Kidney tubule cell (primary cell): ENCODE results near the gene IL18R1.

Source experiments
- DNase-seq: peaks from one replicate; pipeline ENCODE4 v3.0.0-alpha.2; 2018; ENCODE audit warnings: low spot score

The IL18R1 gene

GRCh38 chr2:102387763-102388546 is 32.4 kb downstream of the IL18R1 start:
- no peak for DNase-seq

DNA sequence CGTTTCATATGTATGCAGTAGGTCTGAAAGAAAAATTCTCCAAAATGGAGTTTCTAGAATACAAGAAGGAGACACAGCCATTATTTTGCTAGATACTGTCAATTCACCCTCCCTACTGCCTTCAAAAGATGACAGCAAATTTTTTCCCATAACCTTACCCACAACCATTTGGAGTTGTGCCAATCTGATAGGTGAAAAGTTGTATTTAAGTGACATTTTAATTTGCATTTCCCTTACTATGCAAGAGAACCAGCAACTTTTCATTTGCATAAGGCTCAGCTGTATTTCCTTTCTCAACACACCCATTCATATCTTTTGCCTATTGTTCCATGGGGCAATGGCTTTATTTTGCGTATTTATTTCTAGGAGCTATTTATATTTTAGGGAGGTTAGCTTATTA is 36.0 kb downstream of the IL18R1 start:
- DNase-seq, result no peak

GRCh38 chr2:102392096-102392495 is 36.5 kb downstream of the IL18R1 start:
- no peak for DNase-seq

- no peak for DNase-seq
Observed at GRCh38 chr2:102392942-102393341, 37.3 kb downstream of the IL18R1 start.

GRCh38 chr2:102396012-102396411 is 40.4 kb downstream of the IL18R1 start:
- no peak for DNase-seq

DNA sequence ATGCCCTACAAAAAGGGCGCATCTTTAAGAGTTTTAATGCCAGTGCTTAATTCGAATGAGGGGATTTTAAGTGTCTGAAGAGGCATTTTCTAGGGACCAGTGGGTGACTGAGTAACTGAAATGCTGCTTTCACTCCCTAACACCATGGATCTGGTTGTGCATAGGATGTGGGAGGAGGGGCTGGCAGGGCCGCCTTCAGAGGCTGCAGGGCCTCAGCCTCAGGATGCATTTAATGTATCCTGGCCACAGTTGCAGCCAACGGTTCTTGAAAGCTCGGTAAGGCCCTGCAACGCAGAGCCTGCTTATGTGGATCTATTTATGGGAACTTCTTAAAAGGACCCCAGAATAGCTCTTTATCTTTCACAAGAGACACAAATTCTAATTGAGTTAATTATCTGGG is 41.6 kb downstream of the IL18R1 start:
- no peak for DNase-seq

- DNase-seq, result peak; percentile 20
Observed at GRCh38 chr2:102399499-102400141, 44.0 kb downstream of the IL18R1 start.

DNA sequence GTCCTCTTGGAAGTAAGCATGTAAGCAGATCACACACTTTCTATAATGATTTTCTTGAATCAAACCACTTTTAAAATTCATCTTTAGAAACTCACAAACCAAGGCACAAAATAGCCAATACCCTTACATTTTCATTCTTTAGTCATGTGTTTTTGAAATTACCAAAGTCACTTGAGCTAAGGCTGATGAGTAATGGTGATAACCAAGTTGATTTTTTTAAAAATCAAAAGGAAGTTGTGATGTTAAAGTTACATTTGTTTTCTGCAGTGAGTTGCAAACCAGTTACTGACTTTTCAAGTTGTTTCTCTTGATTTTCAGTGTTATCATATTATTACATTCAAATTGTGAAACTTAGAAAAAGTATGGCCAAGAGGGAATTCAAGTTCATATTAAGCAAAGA is 45.9 kb downstream of the IL18R1 start:
- no peak for DNase-seq

- no peak for DNase-seq
Observed at GRCh38 chr2:102401865-102402264, 46.3 kb downstream of the IL18R1 start.

- DNase-seq, result no peak
Observed at GRCh38 chr2:102410952-102411351, 55.4 kb downstream of the IL18R1 start.

DNA sequence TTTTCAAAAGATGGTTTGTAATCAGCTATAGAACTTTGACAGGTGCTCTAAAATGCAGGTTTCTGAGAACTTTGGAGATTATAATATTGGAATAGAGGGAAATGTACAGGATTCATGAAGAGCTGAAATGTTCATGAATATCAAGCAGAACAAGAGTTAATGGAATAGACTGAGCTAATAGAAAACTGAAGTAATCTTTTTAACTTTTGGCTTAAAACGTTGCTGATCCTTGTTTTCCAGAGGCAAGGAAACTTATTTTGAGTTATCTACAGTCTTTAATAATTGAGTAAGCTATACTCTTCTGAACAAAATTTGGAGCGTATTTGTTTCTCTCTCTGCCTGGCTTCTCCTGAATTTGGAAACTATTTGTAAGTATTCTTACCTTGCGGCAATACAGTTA is 56.6 kb downstream of the IL18R1 start:
- DNase-seq, result no peak

DNA sequence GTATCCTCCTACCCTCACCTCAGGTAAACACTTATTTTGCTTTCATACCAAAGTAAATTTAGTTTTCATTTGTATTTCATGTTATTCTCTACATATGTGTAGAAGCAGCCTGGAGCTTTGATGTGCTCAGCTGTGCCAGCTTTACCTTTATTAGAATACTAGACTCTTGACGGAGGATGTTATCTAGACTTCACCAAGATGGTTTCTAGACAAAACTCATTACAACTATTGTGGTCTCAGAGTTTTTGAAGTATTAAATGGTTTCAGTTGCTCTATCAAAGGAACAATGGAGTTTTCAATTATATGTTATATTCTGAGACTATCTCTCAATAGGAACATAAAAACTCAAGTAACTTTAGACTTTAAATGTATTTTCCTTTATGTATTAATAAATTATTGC is 62.4 kb downstream of the IL18R1 start:
- no peak for DNase-seq

DNA sequence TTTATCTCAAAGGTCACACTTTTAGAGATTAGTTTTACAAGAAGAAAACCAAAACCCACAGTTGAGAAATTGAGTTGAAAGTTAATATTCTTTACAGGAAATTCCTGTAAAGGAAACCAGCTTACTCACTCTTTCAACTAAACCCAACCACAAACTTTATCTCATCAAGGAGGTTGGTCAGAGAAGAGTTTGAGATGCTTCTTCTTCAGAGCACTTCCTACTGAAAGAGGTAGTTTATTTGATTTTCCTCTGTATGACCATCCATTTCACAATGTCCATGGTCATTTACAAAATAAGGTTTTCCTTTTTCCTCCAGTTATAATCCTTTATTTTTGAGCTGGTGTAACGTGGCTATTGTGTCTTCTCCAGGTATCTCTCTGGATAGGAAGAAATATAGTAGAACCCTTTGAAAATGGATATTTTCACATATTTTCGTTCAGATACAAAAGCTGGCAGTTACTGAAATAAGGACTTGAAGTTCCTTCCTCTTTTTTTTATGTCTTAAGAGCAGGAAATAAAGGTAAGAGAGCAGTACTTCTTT is 62.9 kb downstream of the IL18R1 start:
- DNase-seq, result peak; percentile 18

- DNase-seq, result no peak
Observed at GRCh38 chr2:102420290-102420689, 64.7 kb downstream of the IL18R1 start.

GRCh38 chr2:102421890-102422759 is 66.5 kb downstream of the IL18R1 start:
- DNase-seq, result no peak

DNA sequence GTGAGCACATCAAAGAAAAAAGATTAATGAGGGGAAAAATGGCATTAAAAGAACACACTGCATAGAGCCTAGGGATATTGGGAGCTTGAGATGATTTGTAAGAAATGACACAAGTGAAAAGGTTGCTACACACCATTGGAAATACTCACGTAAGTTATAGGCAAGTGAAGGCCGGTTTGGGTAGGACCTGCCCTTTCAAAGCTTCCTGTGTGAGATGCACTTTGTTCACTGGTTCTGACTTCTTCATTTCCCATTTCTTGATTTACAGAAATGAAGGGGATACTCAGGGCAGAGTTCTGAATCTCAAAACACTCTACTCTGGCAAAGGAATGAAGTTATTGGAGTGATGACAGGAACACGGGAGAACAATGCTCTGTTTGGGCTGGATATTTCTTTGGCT is 67.3 kb downstream of the IL18R1 start, which contains the start of gene IL18RAP:
Gene IL18RAP, plus strand, starts transcription at position 251 of the 400 bp plus-strand sequence. Its CDS starts 118 bp downstream, at position 369.
- DNase-seq, result no peak

GRCh38 chr2:102423368-102423767 is 67.8 kb downstream of the IL18R1 start:
- DNase-seq, result no peak

DNA sequence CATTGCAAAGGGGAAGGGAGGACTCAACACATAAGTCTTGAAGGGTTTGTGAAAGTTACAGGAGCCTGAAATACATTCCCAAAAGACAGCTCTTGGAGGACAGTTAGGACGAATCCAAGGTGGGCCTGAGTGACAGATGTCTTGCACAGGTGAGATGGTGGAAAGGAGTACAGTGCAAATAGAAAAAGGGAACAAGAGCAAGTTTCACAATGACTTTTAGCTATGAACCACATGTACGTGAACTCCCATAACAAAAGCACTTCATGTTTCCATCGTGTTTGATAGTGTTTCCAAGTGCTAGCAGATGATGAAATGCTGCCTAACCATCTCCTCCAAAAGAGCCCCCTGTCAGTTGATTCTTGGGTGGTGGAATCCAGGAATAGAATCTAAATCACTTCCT is 69.2 kb downstream of the IL18R1 start:
- DNase-seq, result no peak

GRCh38 chr2:102425441-102426132 is 70.0 kb downstream of the IL18R1 start:
- DNase-seq, result no peak

- no peak for DNase-seq
Observed at GRCh38 chr2:102427249-102427648, 71.7 kb downstream of the IL18R1 start.

DNA sequence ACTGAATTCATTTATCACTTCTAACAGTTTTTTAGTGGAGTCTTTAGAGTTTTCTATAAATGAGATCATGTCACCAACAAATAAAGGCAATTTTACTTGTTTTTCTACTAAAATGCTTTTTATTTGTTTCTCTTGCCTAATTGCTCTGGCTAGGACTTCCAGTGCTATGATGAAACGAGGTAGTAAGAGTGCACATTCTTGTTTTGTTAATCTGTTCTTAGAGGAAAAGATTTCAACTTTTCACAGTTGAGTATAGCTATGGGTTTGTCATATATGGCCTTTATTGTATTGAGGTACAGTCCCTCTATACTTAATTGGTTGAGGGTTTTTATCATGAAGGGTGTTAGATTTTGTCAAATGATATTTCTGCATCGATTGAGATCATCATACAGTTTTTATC is 73.0 kb downstream of the IL18R1 start:
- DNase-seq, result no peak

DNA sequence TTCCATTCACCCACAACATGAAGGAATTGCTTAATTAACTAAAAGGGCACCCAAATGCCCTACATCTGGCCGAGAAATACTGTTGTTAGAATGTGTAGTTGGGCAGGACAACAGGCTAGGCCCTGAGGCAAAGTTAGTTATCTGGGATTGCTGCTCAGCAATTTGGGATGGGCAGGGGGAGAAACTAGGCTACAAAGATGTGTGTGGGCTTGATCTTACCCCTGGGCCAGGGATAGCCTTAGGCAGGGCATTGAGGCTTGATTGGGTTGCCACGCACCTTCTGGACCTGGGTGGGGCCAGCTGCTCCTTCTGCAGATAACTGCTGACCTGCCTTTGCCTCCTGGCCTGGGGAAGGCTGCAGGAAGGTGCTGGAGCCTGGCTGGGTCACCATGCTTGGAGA is 76.8 kb downstream of the IL18R1 start:
- DNase-seq, result no peak
